OCI-LY3 (cell line): ENCODE data around the gene GSAP.

Experiments used
- CTCF ChIP-seq: fragments of 200-600, 300-600 bp; sonication (generic); IDR thresholded peaks from 2 replicates; pipeline ENCODE4 v1.5.1; 2014; ENCODE audit warnings: antibody characterized with exemption, low read length, low read depth
- EZH2phosphoT487 ChIP-seq: fragments of 200-600 bp; shearing (Covaris generic); IDR thresholded peaks from 2 replicates; pipeline ENCODE4 v1.6.1; 2018; ENCODE audit warnings: antibody characterized with exemption, mixed run types, low read depth

GRCh38 chr7:77362905-77363304 is 53.2 kb downstream of the GSAP start:
- TF ChIP-seq CTCF (no peak), EZH2phosphoT487 (no peak)
